CD4-positive, alpha-beta memory T cell (primary cell): Measurements from ENCODE around the gene SMAD6. TPM values are rescaled to one million over a fixed set of nuclear protein-coding genes. Genes with fewer than 3 reads are reported as not detected.

Experiments
- CTCF ChIA-PET: fragments of 350-600 bp; sonication (Branson Sonifier 250); formaldehyde crosslinking; loops from one replicate; lab custom pipeline; 2021; ENCODE audit warnings: inconsistent platforms; ENCODE audit not compliant: partially characterized antibody; lab: Charles Lee
- POLR2A ChIA-PET: fragments of 350-600 bp; sonication (Branson Sonifier 250); formaldehyde crosslinking; loops from one replicate; lab custom pipeline; 2021; ENCODE audit not compliant: partially characterized antibody; lab: Charles Lee
- DNase-seq, 5 donors: peaks; one replicate each; pipeline versions ENCODE4 v3.0.0 to v3.0.0-alpha.2; 2020 to 2022; ENCODE audit warnings: mixed read lengths in 1 of 5
- H3K27ac ChIP-seq: one replicate; pipeline ENCODE4 v1.7.0; 2013; ENCODE audit warnings: low read depth, low read length
- H3K27me3 ChIP-seq: 2 replicates; pipeline ENCODE4 v1.7.0; 2013; ENCODE audit warnings: mild to moderate bottlenecking, low read length, moderate library complexity; ENCODE audit not compliant: insufficient read depth
- H3K36me3 ChIP-seq: 2 replicates; pipeline ENCODE4 v1.7.0; 2013; ENCODE audit warnings: mild to moderate bottlenecking, low read length, moderate library complexity; ENCODE audit not compliant: insufficient read depth
- H3K4me1 ChIP-seq: 2 replicates; pipeline ENCODE4 v1.7.0; 2013; ENCODE audit warnings: mild to moderate bottlenecking, low read length, moderate library complexity; ENCODE audit not compliant: insufficient read depth
- H3K4me3 ChIP-seq, 2 donors: one replicate each; pipeline ENCODE4 v1.7.0; 2013; ENCODE audit warnings: low read length in 2 of 2, mild to moderate bottlenecking in 1 of 2
- H3K9me3 ChIP-seq, 2 donors: one replicate each; pipeline ENCODE4 v1.7.0; 2013; ENCODE audit warnings: low read length in 2 of 2, control low read depth in 1 of 2; ENCODE audit not compliant: control insufficient read depth in 1 of 2
- H3K27ac Mint-ChIP-seq, 7 donors: one replicate each; pipeline ENCODE4 v1.8.0; 2020 to 2021; ENCODE audit warnings: mixed read lengths in 7 of 7, mild to moderate bottlenecking in 6 of 7, inconsistent platforms in 3 of 7, moderate library complexity in 3 of 7
- H3K27me3 Mint-ChIP-seq, 2 donors: one replicate each; pipeline ENCODE4 v1.8.0; 2020 to 2021; ENCODE audit warnings: mixed read lengths in 2 of 2
- H3K36me3 Mint-ChIP-seq, 2 donors: one replicate each; pipeline ENCODE4 v1.8.0; 2020 to 2021; ENCODE audit warnings: mixed read lengths in 2 of 2, inconsistent platforms in 1 of 2, mild to moderate bottlenecking in 1 of 2
- H3K4me1 Mint-ChIP-seq, 4 donors: one replicate each; pipeline ENCODE4 v1.8.0; 2020 to 2021; ENCODE audit warnings: mixed read lengths in 4 of 4, mild to moderate bottlenecking in 1 of 4
- H3K4me3 Mint-ChIP-seq, 8 donors: one replicate each; pipeline ENCODE4 v1.8.0; 2020 to 2021; ENCODE audit warnings: mixed read lengths in 8 of 8, mild to moderate bottlenecking in 7 of 8, moderate library complexity in 6 of 8, inconsistent platforms in 3 of 8
- H3K9me3 Mint-ChIP-seq, 8 donors: one replicate each; pipeline ENCODE4 v1.8.0; 2020 to 2021; ENCODE audit warnings: mixed read lengths in 8 of 8, mild to moderate bottlenecking in 5 of 8, inconsistent platforms in 3 of 8, moderate library complexity in 1 of 8
- intact Hi-C: fragments of 100-400 bp; cut with micrococcal nuclease; formaldehyde crosslinking; loops from one replicate; pipeline ENCODE4 v1.15.1; 2023
- polyA plus RNA-seq, 2 donors: library from polyadenylated mRNA; unstranded; fragments of 300-500 nt; fragmentation: Illumina TruSeq; gene quantifications; one replicate each; pipeline ENCODE4 v1.2.3, GENCODE V29; 2021
- total RNA-seq, 2 experiments: library from RNA; stranded (reverse); gene quantifications; one replicate each; pipeline ENCODE4 v1.2.3, GENCODE V29; 2021

Gene SMAD6
- total and polyA plus RNA-seq, 4 experiments from 2014 or later = 0.09 to 0.11 TPM; not detected in 2

GRCh38 chr15:66801266-66801665 is 99.2 kb downstream of the SMAD6 start:
- H3K4me1 Mint-ChIP-seq = no peaks in the 10 kb centered on the region

GRCh38 chr15:66802025-66803001 is 100.3 kb downstream of the SMAD6 start:
- Mint-ChIP-seq H3K9me3 (peaks cover 0 to 2% (median 0%) of the 10 kb centered on the region in 8 donors), H3K27me3 (peaks cover 10 to 13% of the 10 kb centered on the region in 2 donors), H3K27ac (no peak overlapping the region), H3K36me3 (no peaks in the 10 kb centered on the region), H3K4me1 (no peaks in the 10 kb centered on the region), H3K4me3 (no peak overlapping the region)
- no peaks in the 10 kb centered on the region for H3K4me1 ChIP-seq
- DNase-seq = no peak
- no peak overlapping the region for H3K27ac ChIP-seq
- intact Hi-C loops = no loop called here
- POLR2A ChIA-PET = no interaction called here
- CTCF ChIA-PET = no interaction called here
- H3K9me3 ChIP-seq = no peaks in the 10 kb centered on the region
- no peaks in the 10 kb centered on the region for H3K36me3 ChIP-seq
- no peak overlapping the region for H3K4me3 ChIP-seq
- H3K27me3 ChIP-seq = no peaks in the 10 kb centered on the region

More at GRCh38 chr15:66801266-66801665, 99.2 kb downstream of the SMAD6 start:
- H3K4me1 ChIP-seq = no peaks in the 10 kb centered on the region
- intact Hi-C loops = no loop called here
- H3K27me3 ChIP-seq = no peaks in the 10 kb centered on the region
- no peak overlapping the region for H3K27ac ChIP-seq
- peaks cover 9 to 14% of the 10 kb centered on the region in 2 donors for H3K27me3 Mint-ChIP-seq
- H3K4me3 Mint-ChIP-seq = no peak overlapping the region
- DNase-seq = no peak
- POLR2A ChIA-PET = no interaction called here
- no peaks in the 10 kb centered on the region for H3K9me3 ChIP-seq
- H3K27ac Mint-ChIP-seq = no peak overlapping the region
- peaks cover 0 to 2% (median 0%) of the 10 kb centered on the region in 8 donors for H3K9me3 Mint-ChIP-seq
- H3K36me3 ChIP-seq = no peaks in the 10 kb centered on the region
- no peaks in the 10 kb centered on the region for H3K36me3 Mint-ChIP-seq
- CTCF ChIA-PET = no interaction called here
- no peak overlapping the region for H3K4me3 ChIP-seq

GRCh38 chr15:66803182-66803729 is 101.2 kb downstream of the SMAD6 start:
- Mint-ChIP-seq H3K9me3 (peaks cover 0 to 2% (median 0%) of the 10 kb centered on the region in 8 donors), H3K27me3 (peaks cover 8 to 10% of the 10 kb centered on the region in 2 donors), H3K4me1 (no peaks in the 10 kb centered on the region), H3K27ac (no peak overlapping the region), H3K36me3 (no peaks in the 10 kb centered on the region), H3K4me3 (no peak overlapping the region)
- intact Hi-C loops = no loop called here
- Histone ChIP-seq H3K27me3 (no peaks in the 10 kb centered on the region), H3K27ac (no peak overlapping the region), H3K4me3 (no peak overlapping the region), H3K36me3 (no peaks in the 10 kb centered on the region), H3K9me3 (no peaks in the 10 kb centered on the region), H3K4me1 (no peaks in the 10 kb centered on the region)
- ChIA-PET CTCF (no interaction called here), POLR2A (no interaction called here)
- DNase-seq = no peak

DNA sequence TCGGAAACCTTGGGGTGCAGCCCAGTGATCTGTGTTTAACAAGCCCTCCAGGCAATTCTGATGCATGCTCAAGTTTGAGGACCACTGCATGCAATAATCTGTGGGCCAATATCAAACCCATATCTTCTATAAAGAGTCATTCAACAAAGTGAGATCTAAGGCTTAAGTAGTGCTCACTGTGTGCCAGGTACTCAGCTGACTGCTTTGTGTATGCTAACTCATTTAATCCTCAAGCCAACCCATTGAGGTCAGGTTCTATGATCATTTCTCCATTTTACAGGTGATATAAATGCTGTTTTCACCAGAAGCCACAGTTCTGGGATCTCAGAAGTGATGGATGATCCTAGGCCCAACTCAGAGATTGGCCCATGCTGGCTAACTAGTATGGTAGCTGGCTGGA is 101.7 kb downstream of the SMAD6 start:
- Mint-ChIP-seq H3K4me3 (no peak overlapping the region), H3K27me3 (peaks cover 8 to 9% of the 10 kb centered on the region in 2 donors), H3K36me3 (no peaks in the 10 kb centered on the region), H3K27ac (no peak overlapping the region), H3K4me1 (no peaks in the 10 kb centered on the region), H3K9me3 (peaks cover 0 to under 1% (median 0%) of the 10 kb centered on the region in 8 donors)
- Histone ChIP-seq H3K27me3 (no peaks in the 10 kb centered on the region), H3K36me3 (no peaks in the 10 kb centered on the region), H3K27ac (no peak overlapping the region), H3K9me3 (no peaks in the 10 kb centered on the region), H3K4me3 (no peak overlapping the region), H3K4me1 (no peaks in the 10 kb centered on the region)
- POLR2A ChIA-PET = no interaction called here
- intact Hi-C loops = no loop called here
- no peak for DNase-seq
- CTCF ChIA-PET = no interaction called here

DNA sequence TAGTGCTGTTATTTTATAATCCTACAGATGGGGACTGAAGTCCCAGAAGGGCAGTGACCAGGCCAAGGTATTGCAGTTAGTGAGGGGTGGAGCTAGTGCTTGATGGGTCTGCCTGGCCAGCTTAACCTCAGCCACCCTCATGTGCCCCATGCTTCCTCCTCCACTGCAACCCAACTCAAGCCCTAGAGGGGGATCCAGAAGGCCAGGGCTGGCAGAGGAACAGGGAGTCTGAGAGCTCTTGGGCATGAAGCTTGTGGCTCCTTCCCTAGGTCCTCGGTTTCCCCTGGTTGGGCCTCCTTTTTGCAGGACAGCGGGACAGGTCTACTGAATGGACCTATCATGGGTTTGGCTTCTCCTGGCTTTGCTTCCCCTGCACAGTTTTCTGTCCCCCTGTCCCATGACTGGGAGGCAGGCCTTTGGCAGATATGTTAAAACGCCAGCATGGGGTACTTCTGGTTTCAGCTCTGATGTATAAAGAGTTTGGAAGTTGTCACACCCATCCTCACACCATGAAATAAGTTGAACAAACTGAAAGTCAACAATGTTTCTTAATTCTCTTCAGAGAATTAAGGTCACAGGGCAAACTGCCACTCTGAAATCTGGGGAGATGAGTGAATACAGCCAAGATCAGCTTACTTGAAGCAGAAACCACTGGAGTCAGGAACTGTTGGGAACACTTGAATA is 103.3 kb downstream of the SMAD6 start:
- no peaks in the 10 kb centered on the region for H3K9me3 ChIP-seq
- H3K9me3 Mint-ChIP-seq = peaks cover 0 to 3% (median 0%) of the 10 kb centered on the region in 8 donors
- H3K27ac ChIP-seq = no peak overlapping the region
- no peaks in the 10 kb centered on the region for H3K36me3 Mint-ChIP-seq
- no peaks in the 10 kb centered on the region for H3K36me3 ChIP-seq
- H3K27ac Mint-ChIP-seq = no peak overlapping the region
- no peaks in the 10 kb centered on the region for H3K27me3 ChIP-seq
- no peaks in the 10 kb centered on the region for H3K4me1 ChIP-seq
- ChIA-PET POLR2A (no interaction called here), CTCF (no interaction called here)
- H3K4me1 Mint-ChIP-seq = no peaks in the 10 kb centered on the region
- H3K4me3 ChIP-seq = no peak overlapping the region
- H3K27me3 Mint-ChIP-seq = peaks cover 8 to 12% of the 10 kb centered on the region in 2 donors
- no peak overlapping the region for H3K4me3 Mint-ChIP-seq
- no peak for DNase-seq
- intact Hi-C loops = no loop called here

GRCh38 chr15:66808181-66808824 is 106.3 kb downstream of the SMAD6 start:
- Mint-ChIP-seq H3K4me1 (no peaks in the 10 kb centered on the region), H3K4me3 (no peak overlapping the region), H3K27me3 (peaks cover 6 to 11% of the 10 kb centered on the region in 2 donors), H3K36me3 (no peaks in the 10 kb centered on the region), H3K27ac (no peak overlapping the region), H3K9me3 (peaks cover 0 to 8% (median 3%) of the 10 kb centered on the region in 8 donors)
- no peak for DNase-seq
- POLR2A ChIA-PET = no interaction called here
- Histone ChIP-seq H3K4me3 (no peak overlapping the region), H3K27me3 (no peaks in the 10 kb centered on the region), H3K9me3 (no peaks in the 10 kb centered on the region), H3K4me1 (no peaks in the 10 kb centered on the region), H3K27ac (no peak overlapping the region), H3K36me3 (no peaks in the 10 kb centered on the region)
- CTCF ChIA-PET = no interaction called here
- intact Hi-C loops = no loop called here
